HUES64 (cell line): ENCODE results near the gene AJM1.
"Not testable (repeated sequence)": the region's sequence is repeated elsewhere in the genome, so short reads cannot be mapped to it uniquely, and the experiment has no call there.

Experiments
- H3K27ac ChIP-seq: 2 replicates; pipeline ENCODE4 v1.7.0; 2013; ENCODE audit warnings: low read depth, low read length, inconsistent platforms
- H3K27me3 ChIP-seq: 2 replicates; pipeline ENCODE4 v1.6.1; 2013; ENCODE audit warnings: mild to moderate bottlenecking, low read length; ENCODE audit not compliant: insufficient read depth
- H3K36me3 ChIP-seq: 2 replicates; pipeline ENCODE4 v1.6.1; 2013; ENCODE audit warnings: mild to moderate bottlenecking, low read length; ENCODE audit not compliant: insufficient read depth
- H3K4me1 ChIP-seq: 2 replicates; pipeline ENCODE4 v1.6.1; 2013; ENCODE audit warnings: mild to moderate bottlenecking, low read length, moderate library complexity; ENCODE audit not compliant: insufficient read depth
- H3K4me3 ChIP-seq: 2 replicates; pipeline ENCODE4 v1.5.1; 2013; ENCODE audit warnings: mild to moderate bottlenecking, low read length, moderate library complexity
- H3K9ac ChIP-seq: 2 replicates; pipeline ENCODE4 v1.6.1; 2013; ENCODE audit warnings: mild to moderate bottlenecking, low read depth, low read length
- H3K9me3 ChIP-seq: 2 replicates; pipeline ENCODE4 v1.6.1; 2013; ENCODE audit warnings: low read depth, low read length; ENCODE audit not compliant: insufficient read depth
- WGBS: fragments of 150-250, 120-280 bp; methylation state at CpG from one replicate; pipeline ENCODE4 v1.1.7; 2013; ENCODE audit warnings: missing lambda C conversion rate; 5-methylcytosine and 5-hydroxymethylcytosine counted together

AJM1 gene

GRCh38 chr9:136862849-136863622, 20.8 kb downstream of the AJM1 start:
- no peak overlapping the region for H3K4me3 ChIP-seq
- 96% methylated on average over 31 of the region's 31 CpGs for WGBS

GRCh38 chr9:136863623-136864273, 21.5 kb downstream of the AJM1 start:
- H3K36me3 ChIP-seq = peaks cover 39% of the 10 kb centered on the region
- H3K9ac ChIP-seq = no peak overlapping the region
- WGBS = 94% methylated on average over 12 of the region's 12 CpGs
- no peak overlapping the region for H3K4me3 ChIP-seq
- H3K27me3 ChIP-seq = no peaks in the 10 kb centered on the region
- H3K9me3 ChIP-seq = peaks cover 6% of the 10 kb centered on the region
- no peak overlapping the region for H3K27ac ChIP-seq
- peaks cover 4% of the 10 kb centered on the region; the same call in 1 of the 2 replicates for H3K4me1 ChIP-seq

More at GRCh38 chr9:136862849-136863622, 20.8 kb downstream of the AJM1 start:
- Histone ChIP-seq H3K36me3 (peaks cover 39% of the 10 kb centered on the region), H3K27me3 (no peaks in the 10 kb centered on the region), H3K9me3 (peaks cover 6% of the 10 kb centered on the region), H3K9ac (no peak overlapping the region), H3K4me1 (peaks cover 4% of the 10 kb centered on the region; the same call in 1 of the 2 replicates), H3K27ac (no peak overlapping the region)

- WGBS = 65% methylated on average over 11 of the region's 11 CpGs
- Histone ChIP-seq H3K9ac (peak overlapping the region; percentile 25; the same call in 1 of the 2 replicates), H3K27me3 (no peaks in the 10 kb centered on the region), H3K36me3 (peaks cover 39% of the 10 kb centered on the region), H3K4me3 (peak overlapping the region; percentile 54), H3K9me3 (peaks cover 6% of the 10 kb centered on the region), H3K27ac (no peak overlapping the region), H3K4me1 (peaks cover 4% of the 10 kb centered on the region; the same call in 1 of the 2 replicates)
Measured at GRCh38 chr9:136865041-136865767, 22.9 kb downstream of the AJM1 start.

DNA sequence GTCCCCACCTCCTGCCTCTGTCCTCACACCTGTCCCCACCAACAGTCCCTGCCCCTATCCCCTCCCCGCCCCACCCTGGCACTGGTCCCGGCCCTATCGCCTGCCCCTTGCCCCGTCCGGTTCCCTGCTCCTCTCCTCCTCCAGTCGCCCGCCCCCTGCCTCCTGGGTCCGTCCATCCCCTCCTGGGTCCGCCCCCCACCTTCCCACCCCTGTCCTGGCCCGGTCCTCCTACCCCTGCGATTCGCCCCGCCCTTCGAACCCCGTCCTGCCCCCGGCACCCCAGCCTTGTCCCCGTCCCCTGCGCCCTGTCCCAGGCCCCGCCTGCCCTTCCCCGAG, 23.5 kb downstream of the AJM1 start:
- WGBS = under 1% methylated on average over 20 of the region's 20 CpGs
- Histone ChIP-seq H3K36me3 (peaks cover 37% of the 10 kb centered on the region), H3K9me3 (peaks cover 6% of the 10 kb centered on the region), H3K4me3 (peak overlapping the region; percentile 54), H3K27me3 (no peaks in the 10 kb centered on the region), H3K4me1 (peaks cover 4% of the 10 kb centered on the region; the same call in 1 of the 2 replicates), H3K9ac (peak overlapping the region; percentile 80), H3K27ac (peak overlapping the region; percentile 53; the same call in 1 of the 2 replicates)

- H3K27ac ChIP-seq, H3K9me3 ChIP-seq, H3K4me1 ChIP-seq, H3K9ac ChIP-seq, H3K27me3 ChIP-seq: not testable (repeated sequence)
- Histone ChIP-seq H3K36me3 (peaks cover 25% of the 10 kb centered on the region), H3K4me3 (peak overlapping the region; percentile 54)
- 94% methylated on average over 26 of the region's 29 CpGs for WGBS
Measured at GRCh38 chr9:136866898-136867421, 24.7 kb downstream of the AJM1 start.

GRCh38 chr9:136867480-136867879, 25.2 kb downstream of the AJM1 start:
- Histone ChIP-seq H3K36me3 (peaks cover 20% of the 10 kb centered on the region), H3K4me1 (peaks cover 4% of the 10 kb centered on the region; the same call in 1 of the 2 replicates), H3K9ac (no peak overlapping the region), H3K9me3 (peaks cover 15% of the 10 kb centered on the region), H3K27ac (no peak overlapping the region), H3K4me3 (no peak overlapping the region), H3K27me3 (no peaks in the 10 kb centered on the region)
- WGBS = 97% methylated on average over 18 of the region's 18 CpGs

GRCh38 chr9:136867917-136868316, 25.6 kb downstream of the AJM1 start:
- Histone ChIP-seq H3K9me3 (peaks cover 19% of the 10 kb centered on the region), H3K27ac (no peak overlapping the region), H3K4me1 (peaks cover 4% of the 10 kb centered on the region; the same call in 1 of the 2 replicates), H3K27me3 (no peaks in the 10 kb centered on the region), H3K4me3 (no peak overlapping the region), H3K36me3 (peaks cover 15% of the 10 kb centered on the region), H3K9ac (no peak overlapping the region)
- 96% methylated on average over 18 of the region's 18 CpGs for WGBS

GRCh38 chr9:136868644-136869043, 26.4 kb downstream of the AJM1 start:
- Histone ChIP-seq H3K27ac (no peak overlapping the region), H3K36me3 (peaks cover 8% of the 10 kb centered on the region), H3K9me3 (peaks cover 25% of the 10 kb centered on the region), H3K4me1 (peaks cover 4% of the 10 kb centered on the region; the same call in 1 of the 2 replicates), H3K27me3 (no peaks in the 10 kb centered on the region), H3K9ac (no peak overlapping the region), H3K4me3 (no peak overlapping the region)
- WGBS = 93% methylated on average over 11 of the region's 11 CpGs

DNA sequence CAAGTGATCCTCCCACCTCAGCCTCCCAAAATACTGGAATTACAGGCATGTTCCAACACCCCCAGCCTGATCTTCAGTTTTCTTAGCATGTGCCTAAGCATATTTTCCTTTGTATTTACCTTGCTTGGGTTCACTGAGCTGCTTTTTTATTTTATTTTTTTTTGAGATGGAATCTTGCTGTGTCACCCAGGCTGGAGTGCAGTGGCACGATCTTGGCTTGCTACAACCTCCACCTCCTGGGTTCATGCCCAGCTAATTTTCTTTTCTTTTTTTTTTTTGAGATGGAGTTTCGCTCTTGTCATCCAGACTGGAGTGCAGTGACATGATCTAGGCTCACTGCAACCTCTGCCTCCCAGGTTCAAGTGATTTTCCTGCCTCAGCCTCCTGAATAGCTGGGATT, 27.3 kb downstream of the AJM1 start:
- H3K27ac ChIP-seq, H3K4me1 ChIP-seq, H3K9ac ChIP-seq, H3K27me3 ChIP-seq, H3K36me3 ChIP-seq, H3K4me3 ChIP-seq: not testable (repeated sequence)
- H3K9me3 ChIP-seq = peaks cover 26% of the 10 kb centered on the region
- 90% methylated on average over 2 of the region's 2 CpGs for WGBS

- H3K4me3 ChIP-seq = no peak overlapping the region
- H3K27ac ChIP-seq = no peak overlapping the region
- no peaks in the 10 kb centered on the region for H3K27me3 ChIP-seq
- peaks cover 21% of the 10 kb centered on the region for H3K9me3 ChIP-seq
- no peak overlapping the region for H3K9ac ChIP-seq
- 97% methylated on average over 6 of the region's 6 CpGs for WGBS
- no peaks in the 10 kb centered on the region for H3K4me1 ChIP-seq
- no peaks in the 10 kb centered on the region for H3K36me3 ChIP-seq
Measured at GRCh38 chr9:136875155-136875554, 32.9 kb downstream of the AJM1 start.

DNA sequence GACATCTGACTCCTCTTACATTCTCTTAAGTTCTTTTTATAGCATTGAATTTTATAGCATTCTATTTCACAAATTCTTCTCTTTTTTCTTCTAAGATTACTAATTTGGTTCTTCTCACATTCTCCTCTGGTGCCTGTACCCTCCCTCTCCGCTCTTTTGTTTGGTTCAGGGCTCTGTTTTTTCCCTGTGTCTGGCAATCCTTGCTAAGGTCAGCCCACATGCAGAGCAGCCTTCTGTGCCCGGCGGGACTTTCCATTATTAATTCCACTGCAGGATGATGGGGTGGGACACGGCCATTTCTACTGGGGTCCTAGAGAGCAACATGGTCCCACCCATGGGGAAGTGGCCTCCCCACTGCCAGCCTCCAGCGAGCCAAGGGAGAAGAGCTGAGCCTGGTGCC, 34.2 kb downstream of the AJM1 start:
- Histone ChIP-seq H3K4me1 (no peaks in the 10 kb centered on the region), H3K4me3 (no peak overlapping the region), H3K9ac (no peak overlapping the region), H3K36me3 (no peaks in the 10 kb centered on the region), H3K27ac (no peak overlapping the region), H3K9me3 (peaks cover 20% of the 10 kb centered on the region), H3K27me3 (no peaks in the 10 kb centered on the region)
- WGBS = 71% methylated on average over 5 of the region's 5 CpGs
